NCI-H2107 (cell line): Measurements from ENCODE around the gene ERMAP.
"Not testable (repeated sequence)": the region's sequence is repeated elsewhere in the genome, so short reads cannot be mapped to it uniquely, and the experiment has no call there.

ENCODE experiments used
- DNase-seq: peaks from one replicate; lab custom pipeline; 2025; lab: John Stamatoyannopoulos, UW

ERMAP gene

DNA sequence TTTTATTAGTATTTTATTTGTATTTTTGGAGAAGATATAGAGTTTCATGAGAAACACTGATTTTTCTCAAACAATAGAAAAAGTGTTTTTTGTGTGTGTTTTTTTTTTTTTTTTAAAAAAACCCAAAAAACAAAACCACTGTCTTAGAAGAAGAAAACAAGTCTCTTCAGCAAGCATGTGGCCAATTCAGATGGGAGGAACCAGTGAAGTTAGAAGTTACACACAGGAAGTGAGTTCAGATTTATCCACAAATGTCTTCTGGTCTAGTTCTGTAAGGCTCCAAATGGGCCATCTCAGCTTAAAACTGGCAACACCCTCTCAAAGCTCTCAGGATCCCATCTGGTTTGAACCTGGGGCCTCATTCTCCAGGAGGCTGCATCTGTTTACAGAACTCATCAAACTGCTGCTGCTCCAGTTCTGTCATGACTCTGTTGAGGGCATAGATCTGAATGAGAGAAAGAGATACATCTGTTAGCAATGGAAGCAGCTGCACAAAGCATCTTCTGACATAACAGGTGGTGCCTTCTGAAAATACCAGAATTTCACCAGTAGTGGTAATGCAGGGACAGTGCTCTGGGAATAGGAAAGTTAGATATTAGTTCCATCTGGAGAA, 9.8 kb upstream of the ERMAP start:
- no peak for DNase-seq

- DNase-seq = not testable (repeated sequence)
Measured at GRCh38 chr1:42814815-42815214, 2.1 kb upstream of the ERMAP start.

DNA sequence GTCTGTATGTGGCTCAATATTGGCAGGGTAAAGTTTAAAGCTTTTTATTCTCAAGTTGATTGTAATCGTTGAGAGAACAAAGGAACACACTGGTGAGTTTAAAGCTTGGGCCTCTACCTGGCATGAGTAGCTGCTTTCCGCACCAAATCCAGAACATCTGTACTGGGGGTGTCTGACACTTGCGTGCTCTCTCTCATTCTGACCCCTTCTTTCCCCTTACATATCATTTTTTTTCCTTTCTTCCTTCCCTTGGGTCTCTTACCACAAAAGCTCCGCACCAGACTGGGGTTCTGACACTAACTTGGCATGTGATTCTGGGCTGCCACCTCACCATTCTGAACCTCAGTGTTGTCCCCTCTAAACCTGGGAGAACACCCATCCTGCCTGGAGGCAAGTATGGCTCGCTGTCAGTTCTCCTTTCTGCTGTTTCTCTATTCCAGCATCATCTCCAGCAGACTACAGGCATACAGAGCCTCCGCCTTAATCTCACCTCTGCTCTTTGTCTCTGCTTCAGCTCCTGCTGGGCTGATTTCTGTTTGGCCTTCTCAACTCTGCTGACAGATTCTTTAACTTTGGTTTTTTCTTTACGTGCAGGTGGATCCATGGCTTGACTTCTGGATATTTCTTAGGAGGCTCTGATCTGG, 859 bp upstream of the ERMAP start:
- DNase-seq = no peak

DNA sequence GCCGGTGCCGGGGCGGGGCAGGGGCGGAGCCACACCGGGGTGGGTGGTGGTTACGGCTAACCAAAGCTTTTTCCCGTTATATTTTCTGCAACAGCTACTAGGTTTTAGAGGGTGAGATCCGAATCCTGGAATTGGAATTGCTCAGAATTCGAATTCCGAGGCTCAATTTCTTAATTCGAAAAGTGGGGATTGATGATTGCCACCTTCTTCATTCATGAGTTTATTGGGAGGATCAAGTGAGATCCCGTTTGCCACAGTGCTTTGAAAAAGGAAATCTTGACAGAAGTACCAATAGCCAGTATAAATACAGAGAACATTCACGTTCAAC, 482 bp downstream of the ERMAP start:
- DNase-seq = no peak

GRCh38 chr1:42817976-42818375, 1.1 kb downstream of the ERMAP start:
- no peak for DNase-seq

DNA sequence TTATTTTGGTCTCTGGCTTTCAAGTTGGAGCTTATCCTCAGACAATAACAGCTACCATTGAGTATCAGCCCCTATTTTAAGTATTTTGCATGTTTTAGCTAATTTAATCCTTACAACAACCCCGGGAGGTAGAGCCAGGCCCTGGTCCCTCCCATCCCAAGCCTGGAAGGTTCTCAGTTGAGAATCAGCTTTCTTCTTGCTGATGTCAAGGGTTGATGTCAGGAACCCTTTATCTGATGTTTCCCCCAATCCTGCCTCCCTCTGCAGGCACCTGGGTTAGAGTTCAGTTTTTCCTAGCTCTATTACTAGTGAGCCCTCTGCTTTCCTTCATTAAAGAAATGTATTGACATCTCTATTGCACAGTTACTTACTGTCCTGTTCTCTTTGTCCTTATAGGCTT, 3.9 kb downstream of the ERMAP start:
- no peak for DNase-seq

GRCh38 chr1:42821690-42822089, 4.8 kb downstream of the ERMAP start:
- no peak for DNase-seq

- DNase-seq = no peak
Measured at GRCh38 chr1:42822800-42823392, 6.0 kb downstream of the ERMAP start.

- no peak for DNase-seq
Measured at GRCh38 chr1:42824481-42825035, 7.6 kb downstream of the ERMAP start.

GRCh38 chr1:42825036-42825851, 8.3 kb downstream of the ERMAP start:
- DNase-seq = no peak

DNA sequence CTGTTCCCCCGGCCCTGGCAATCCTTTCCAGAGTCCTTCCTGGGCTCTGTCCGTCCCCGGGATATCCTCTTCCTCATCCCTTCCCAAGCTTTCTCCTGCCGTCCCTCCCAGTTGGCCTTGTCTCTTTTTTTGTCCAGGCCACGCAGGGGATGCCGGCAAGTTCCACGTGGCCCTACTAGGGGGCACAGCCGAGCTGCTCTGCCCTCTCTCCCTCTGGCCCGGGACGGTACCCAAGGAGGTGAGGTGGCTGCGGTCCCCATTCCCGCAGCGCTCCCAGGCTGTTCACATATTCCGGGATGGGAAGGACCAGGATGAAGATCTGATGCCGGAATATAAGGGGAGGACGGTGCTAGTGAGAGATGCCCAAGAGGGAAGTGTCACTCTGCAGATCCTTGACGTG, 13.7 kb downstream of the ERMAP start:
- no peak for DNase-seq

- DNase-seq = no peak
Measured at GRCh38 chr1:42831273-42831672, 14.4 kb downstream of the ERMAP start.

DNA sequence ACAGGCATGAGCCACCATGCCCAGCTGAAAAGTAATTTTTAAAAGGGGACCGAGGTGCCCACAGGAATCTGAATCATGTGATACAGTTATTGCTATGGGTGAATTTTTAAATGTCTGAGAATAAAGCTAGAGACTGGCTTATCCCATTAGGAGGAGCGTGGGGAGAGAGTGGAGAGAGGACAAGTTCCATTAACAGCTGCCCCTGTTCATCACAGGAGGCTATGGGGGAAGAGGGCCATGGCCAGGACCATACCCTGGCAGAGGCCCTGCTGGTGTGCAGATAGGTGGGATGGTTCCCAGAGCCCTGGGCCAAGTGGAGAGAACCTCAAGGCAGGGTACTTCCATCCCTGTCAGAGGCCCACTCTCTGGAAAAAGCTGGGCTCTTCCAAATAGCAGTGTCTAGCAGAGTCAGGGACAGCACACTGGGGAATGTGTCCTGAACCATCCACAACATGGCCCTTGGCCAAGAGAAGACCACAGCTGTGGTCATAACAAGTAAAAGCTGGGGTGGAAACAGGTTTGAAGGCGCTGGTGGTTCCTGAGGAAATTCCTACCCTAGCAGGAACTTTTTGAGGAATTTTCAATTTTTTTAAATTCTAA, 15.8 kb downstream of the ERMAP start:
- no peak for DNase-seq

DNA sequence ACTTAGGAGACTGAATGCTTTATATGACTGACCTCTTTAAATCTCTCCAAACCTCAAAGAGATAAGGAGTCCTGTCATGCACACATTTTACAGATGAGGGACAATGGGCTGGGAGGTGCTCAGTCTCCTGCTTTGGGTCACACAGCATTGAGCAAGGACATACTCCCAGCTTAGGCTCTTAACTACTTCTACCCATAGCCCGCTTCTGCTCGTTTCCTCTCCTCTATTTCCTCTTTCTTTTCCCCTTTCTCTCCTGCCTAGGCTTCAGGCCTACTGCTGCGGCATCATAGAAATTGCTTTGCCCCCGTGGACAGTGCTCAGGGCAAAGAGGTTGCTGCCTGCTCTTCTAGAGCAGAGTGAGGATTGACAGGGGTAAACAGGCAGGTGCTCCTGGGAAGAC, 17.1 kb downstream of the ERMAP start:
- no peak for DNase-seq

DNA sequence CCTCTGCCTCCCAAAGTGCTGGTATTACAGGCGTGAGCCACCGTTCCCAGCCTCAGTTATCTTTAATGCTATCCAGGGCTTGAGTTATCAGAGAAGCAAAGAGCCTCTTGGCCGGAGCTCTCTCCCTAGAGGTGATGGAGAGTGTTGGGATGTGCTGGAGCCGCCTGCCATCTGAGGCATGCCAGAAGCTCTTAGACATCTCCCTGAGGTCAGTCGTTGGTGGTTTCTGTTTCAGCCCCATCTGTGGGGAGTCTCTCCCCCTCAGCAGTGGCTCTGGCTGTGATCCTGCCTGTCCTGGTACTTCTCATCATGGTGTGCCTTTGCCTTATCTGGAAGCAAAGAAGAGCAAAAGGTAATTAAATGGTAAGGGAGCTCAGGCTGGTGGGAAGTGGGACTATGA, 17.9 kb downstream of the ERMAP start:
- no peak for DNase-seq

- DNase-seq = no peak
Measured at GRCh38 chr1:42835422-42835821, 18.5 kb downstream of the ERMAP start.

- DNase-seq = no peak
Measured at GRCh38 chr1:42837709-42838108, 20.8 kb downstream of the ERMAP start.

DNA sequence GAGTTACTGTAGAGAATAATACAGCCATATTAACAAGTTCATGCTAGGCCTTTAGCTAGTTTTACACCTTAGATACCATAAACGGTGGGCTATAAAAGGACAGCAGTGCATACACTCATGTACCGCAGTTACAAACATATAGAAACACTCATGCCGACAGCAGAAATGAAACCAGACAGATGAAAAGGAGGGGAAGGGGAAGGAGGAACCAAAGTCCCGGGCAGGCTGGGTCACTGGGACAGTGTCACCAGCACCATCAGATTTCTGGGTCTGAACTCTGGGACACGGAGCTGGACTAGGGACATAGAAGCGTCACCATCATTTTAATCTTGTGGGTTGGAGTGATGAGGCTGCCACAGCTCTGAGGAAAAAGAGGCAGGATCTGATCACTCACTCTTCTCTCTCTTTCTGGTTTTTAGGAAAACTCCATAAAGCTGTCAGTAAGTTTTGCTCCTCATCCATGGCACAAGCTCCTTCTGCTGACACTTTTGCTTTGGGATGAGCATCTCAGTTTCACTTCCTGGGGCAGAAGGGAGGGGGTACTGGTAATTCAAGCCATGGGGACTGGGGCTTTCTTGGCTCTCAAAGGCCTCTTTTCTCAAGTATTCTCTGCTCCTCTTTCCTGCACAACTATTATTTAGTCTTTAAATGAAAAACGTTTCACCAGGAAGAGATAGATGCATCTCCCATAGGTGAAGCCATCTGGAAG, 21.7 kb downstream of the ERMAP start:
- no peak for DNase-seq

DNA sequence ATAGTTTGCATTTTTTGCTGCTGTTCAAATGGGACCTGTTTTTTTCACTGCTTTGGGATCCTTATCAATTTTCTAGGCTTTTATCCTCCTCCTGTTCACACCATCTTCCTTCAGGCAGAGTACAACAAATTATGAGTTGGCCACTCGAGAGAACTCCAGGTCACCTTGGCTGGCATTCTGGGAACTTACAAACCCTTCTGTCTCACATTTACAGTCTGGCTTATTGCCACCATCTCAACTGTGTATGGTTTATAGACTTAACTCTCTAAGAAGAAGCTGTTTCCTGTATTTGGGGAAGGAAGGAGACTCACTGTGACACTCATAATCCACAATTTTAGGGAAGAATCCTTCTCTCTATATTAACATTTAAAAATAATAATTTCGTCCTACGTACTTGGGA, 24.1 kb downstream of the ERMAP start:
- no peak for DNase-seq

GRCh38 chr1:42841440-42842147, 24.7 kb downstream of the ERMAP start:
- DNase-seq = no peak

- no peak for DNase-seq
Measured at GRCh38 chr1:42844592-42845140, 27.7 kb downstream of the ERMAP start.
